H9 (cell line): Measurements from ENCODE around the gene ITPR1. TPM values are rescaled to one million over a fixed set of nuclear protein-coding genes. Genes with fewer than 3 reads are reported as not detected.

Source experiments
- DNase-seq: peaks from one replicate; pipeline ENCODE4 v3.0.0-alpha.2; 2017
- H2AFZ ChIP-seq: one replicate; pipeline ENCODE4 v1.6.1; 2013; ENCODE audit warnings: mild to moderate bottlenecking, low read length, control low read depth, moderate library complexity
- H2AK5ac ChIP-seq: 2 replicates; pipeline ENCODE4 v1.6.1; 2013; ENCODE audit warnings: low read length, control low read depth, mixed read lengths; ENCODE audit not compliant: insufficient read length
- H2BK120ac ChIP-seq: one replicate; pipeline ENCODE4 v1.6.1; 2013; ENCODE audit warnings: low read depth, mild to moderate bottlenecking, low read length, control low read depth, inconsistent platforms; ENCODE audit not compliant: poor library complexity, severe bottlenecking
- H2BK12ac ChIP-seq: 2 replicates; pipeline ENCODE4 v1.6.1; 2013; ENCODE audit warnings: low read length, control low read depth, mixed read lengths, low read depth; ENCODE audit not compliant: insufficient read length
- H2BK15ac ChIP-seq: 2 replicates; pipeline ENCODE4 v1.6.1; 2013; ENCODE audit warnings: low read depth, low read length, control low read depth
- H2BK20ac ChIP-seq: one replicate; pipeline ENCODE4 v1.6.1; 2013; ENCODE audit warnings: low read depth, mild to moderate bottlenecking, low read length, control low read depth, inconsistent platforms; ENCODE audit not compliant: poor library complexity, severe bottlenecking
- H2BK5ac ChIP-seq: 2 replicates; pipeline ENCODE4 v1.6.1; 2013; ENCODE audit warnings: low read length, control low read depth, mixed read lengths; ENCODE audit not compliant: insufficient read length
- H3K14ac ChIP-seq: 2 replicates; pipeline ENCODE4 v1.6.1; 2013; ENCODE audit warnings: low read length, control low read depth; ENCODE audit not compliant: insufficient read depth
- H3K18ac ChIP-seq: 2 replicates; pipeline ENCODE4 v1.6.1; 2013; ENCODE audit warnings: low read depth, mild to moderate bottlenecking, mixed read lengths, low read length, control low read depth; ENCODE audit not compliant: insufficient read length
- H3K23ac ChIP-seq: 2 replicates; pipeline ENCODE4 v1.6.1; 2013; ENCODE audit warnings: low read length, control low read depth, mixed read lengths, low read depth; ENCODE audit not compliant: insufficient read length
- H3K23me2 ChIP-seq: 2 replicates; pipeline ENCODE4 v1.6.1; 2013; ENCODE audit warnings: low read depth, mild to moderate bottlenecking, mixed read lengths, low read length, control low read depth; ENCODE audit not compliant: insufficient read length, poor library complexity, severe bottlenecking
- H3K27ac ChIP-seq: 2 replicates; pipeline ENCODE4 v1.5.1; 2013; ENCODE audit warnings: low read length, control low read depth, mixed read lengths, low read depth; ENCODE audit not compliant: insufficient read length
- H3K27me3 ChIP-seq: 2 replicates; pipeline ENCODE4 v1.6.1; 2013; ENCODE audit warnings: low read length, control low read depth, inconsistent platforms; ENCODE audit not compliant: insufficient read depth
- H3K4ac ChIP-seq: 2 replicates; pipeline ENCODE4 v1.6.1; 2013; ENCODE audit warnings: low read depth, mild to moderate bottlenecking, control low read depth, inconsistent platforms, low read length, moderate library complexity
- H3K4me1 ChIP-seq: 2 replicates; pipeline ENCODE4 v1.6.1; 2013; ENCODE audit warnings: low read length, control low read depth, inconsistent platforms; ENCODE audit not compliant: insufficient read depth
- H3K4me2 ChIP-seq: 2 replicates; pipeline ENCODE4 v1.6.1; 2013; ENCODE audit warnings: low read length, control low read depth, mixed read lengths; ENCODE audit not compliant: insufficient read length, insufficient read depth
- H3K56ac ChIP-seq: 2 replicates; pipeline ENCODE4 v1.6.1; 2013; ENCODE audit warnings: low read depth, mild to moderate bottlenecking, mixed read lengths, low read length, control low read depth; ENCODE audit not compliant: insufficient read length
- H3K79me1 ChIP-seq: 2 replicates; pipeline ENCODE4 v1.6.1; 2013; ENCODE audit warnings: low read depth, mild to moderate bottlenecking, moderate library complexity, low read length, control low read depth, inconsistent platforms; ENCODE audit not compliant: insufficient read depth, poor library complexity, severe bottlenecking
- H3K79me2 ChIP-seq: 2 replicates; pipeline ENCODE4 v1.6.1; 2013; ENCODE audit warnings: low read length, control low read depth, inconsistent platforms; ENCODE audit not compliant: insufficient read depth
- H3K9ac ChIP-seq: 2 replicates; pipeline ENCODE4 v1.6.1; 2013; ENCODE audit warnings: low read length, control low read depth, mixed read lengths; ENCODE audit not compliant: insufficient read length; ENCODE audit errors: extremely low read depth
- H3K9me3 ChIP-seq: one replicate; pipeline ENCODE4 v1.6.1; 2013; ENCODE audit warnings: low read depth, low read length, inconsistent platforms; ENCODE audit not compliant: control insufficient read depth
- H3T11ph ChIP-seq: one replicate; pipeline ENCODE4 v1.6.1; 2013; ENCODE audit warnings: mild to moderate bottlenecking, low read length, control low read depth, inconsistent platforms
- H4K20me1 ChIP-seq: one replicate; pipeline ENCODE4 v1.6.1; 2013; ENCODE audit not compliant: control insufficient read depth, insufficient read length, insufficient read depth
- H4K5ac ChIP-seq: 2 replicates; pipeline ENCODE4 v1.6.1; 2013; ENCODE audit warnings: low read depth, mild to moderate bottlenecking, mixed read lengths, low read length, control low read depth; ENCODE audit not compliant: insufficient read length
- H4K8ac ChIP-seq: replicated peaks from 2 replicates; pipeline ENCODE4 v1.6.1; 2013; ENCODE audit warnings: low read length, control low read depth, mixed read lengths, low read depth; ENCODE audit not compliant: insufficient read length
- H4K91ac ChIP-seq: 2 replicates; pipeline ENCODE4 v1.6.1; 2013; ENCODE audit warnings: low read depth, mild to moderate bottlenecking, moderate library complexity, mixed read lengths, low read length, control low read depth; ENCODE audit not compliant: insufficient read length
- H3K27ac Mint-ChIP-seq, 3 experiments: 2 replicates in 2 of 3; 3 replicates in 1 of 3; pipeline ENCODE4 v1.8.0; 2020 to 2021; ENCODE audit warnings: mixed read lengths in 3 of 3, mild to moderate bottlenecking in 1 of 3, moderate library complexity in 1 of 3
- H3K27me3 Mint-ChIP-seq: 2 replicates; pipeline ENCODE4 v1.8.0; 2021; ENCODE audit warnings: low read depth, mild to moderate bottlenecking, moderate library complexity, mixed read lengths
- H3K36me3 Mint-ChIP-seq, 3 experiments: 2 replicates in 2 of 3; 3 replicates in 1 of 3; pipeline ENCODE4 v1.8.0; 2020 to 2021; ENCODE audit warnings: low read depth in 3 of 3, mixed read lengths in 3 of 3; ENCODE audit not compliant: insufficient read depth in 1 of 3
- H3K4me1 Mint-ChIP-seq, 2 experiments: 2 replicates each; pipeline ENCODE4 v1.8.0; 2020; ENCODE audit warnings: mixed read lengths in 2 of 2
- H3K4me3 Mint-ChIP-seq, 2 experiments: 2 replicates in 1 of 2; 3 replicates in 1 of 2; pipeline ENCODE4 v1.8.0; 2020 to 2021; ENCODE audit warnings: mild to moderate bottlenecking in 2 of 2, mixed read lengths in 2 of 2, moderate library complexity in 1 of 2
- H3K9me3 Mint-ChIP-seq, 2 experiments: 2 replicates in 1 of 2; 3 replicates in 1 of 2; pipeline ENCODE4 v1.8.0; 2020; ENCODE audit warnings: mild to moderate bottlenecking in 2 of 2, mixed read lengths in 2 of 2, moderate library complexity in 1 of 2
- CTCF ChIP-seq: fragments of 200-600 bp; sonication (generic); conservative IDR thresholded peaks from 3 replicates; pipeline ENCODE4 v1.8.0; 2021; ENCODE audit warnings: antibody characterized with exemption, mild to moderate bottlenecking
- WGBS: extraction: QIAGEN DNeasy Blood & Tissue Kit; methylation state at CpG from one replicate; pipeline ENCODE4 v1.1.7; 2013; ENCODE audit warnings: missing lambda C conversion rate, low lambda C conversion rate, mixed read lengths; ENCODE audit not compliant: insufficient read length; ENCODE audit errors: extremely low coverage; 5-methylcytosine and 5-hydroxymethylcytosine counted together
- total RNA-seq: library from RNA; stranded (reverse); gene quantifications from 2 replicates; pipeline ENCODE4 v1.2.1, GENCODE V29; 2021

Gene ITPR1
- total RNA-seq, 1 experiment from 2014 or later = 4.2 TPM

DNA sequence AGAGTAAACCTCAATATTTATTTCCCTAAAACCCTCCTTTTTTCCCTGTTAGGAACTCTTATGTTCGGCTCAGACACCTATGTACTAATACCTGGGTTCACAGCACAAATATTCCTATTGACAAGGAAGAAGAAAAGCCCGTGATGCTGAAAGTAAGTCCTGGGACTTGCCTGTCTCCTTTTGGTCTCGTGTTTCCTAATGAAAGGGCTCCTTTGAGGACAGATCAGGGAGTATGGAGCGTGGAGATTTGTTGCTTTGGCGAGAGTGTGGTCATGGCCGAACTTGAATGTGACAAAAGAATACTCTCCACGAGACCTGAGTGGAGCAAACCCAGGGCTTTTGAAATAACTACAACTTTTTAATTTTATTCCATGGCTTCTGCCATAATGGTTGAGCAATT lies 167.8 kb downstream of the ITPR1 start:
- H3K4me1 ChIP-seq = peaks cover 3% of the 10 kb centered on the region; the same call in 1 of the 2 replicates
- H3T11ph ChIP-seq = no peak overlapping the region
- H2AK5ac ChIP-seq = no peak overlapping the region
- H4K5ac ChIP-seq = no peak overlapping the region
- Mint-ChIP-seq H3K36me3 (no peaks in the 10 kb centered on the region), H3K4me3 (no peak overlapping the region), H3K27me3 (no peaks in the 10 kb centered on the region; the same call in 1 of the 2 replicates), H3K9me3 (no peaks in the 10 kb centered on the region), H3K27ac (peak overlapping the region in 1 of 3 experiments; percentile 54; a peak in 1 of 7 replicates), H3K4me1 (peaks cover 8 to 11% of the 10 kb centered on the region in 2 experiments)
- DNase-seq = no peak
- no peak overlapping the region for H3K4me2 ChIP-seq
- no peaks in the 10 kb centered on the region for H3K23me2 ChIP-seq
- H3K79me1 ChIP-seq = no peaks in the 10 kb centered on the region
- H3K9ac ChIP-seq = no peak overlapping the region
- no peak overlapping the region for H2BK12ac ChIP-seq
- no peak overlapping the region for H2BK120ac ChIP-seq
- H3K23ac ChIP-seq = no peak overlapping the region
- no peak overlapping the region for H3K27ac ChIP-seq
- H4K91ac ChIP-seq = no peak overlapping the region
- no peak overlapping the region for H2BK15ac ChIP-seq
- TF ChIP-seq CTCF = no peak
- no peak overlapping the region for H2BK20ac ChIP-seq
- no peak overlapping the region for H2AFZ ChIP-seq
- no peaks in the 10 kb centered on the region for H4K20me1 ChIP-seq
- H3K9me3 ChIP-seq = no peaks in the 10 kb centered on the region
- H4K8ac ChIP-seq = no peak overlapping the region
- H3K27me3 ChIP-seq = no peaks in the 10 kb centered on the region
- no peak overlapping the region for H3K14ac ChIP-seq
- WGBS = no CpG with 5 or more reads among the region's 7 CpGs
- H3K79me2 ChIP-seq = no peaks in the 10 kb centered on the region
- H3K4ac ChIP-seq = no peak overlapping the region
- no peak overlapping the region for H2BK5ac ChIP-seq
- no peak overlapping the region for H3K18ac ChIP-seq
- H3K56ac ChIP-seq = no peak overlapping the region
